ENCODE measurements around the gene C11orf98. TPM values are rescaled to one million over a fixed set of nuclear protein-coding genes. Genes with fewer than 3 reads are reported as not detected.

The C11orf98 gene
- total RNA-seq: 10 to 100 TPM; 40.1 to 44.0 TPM

- peaks cover 19% of the 10 kb centered on the region for H3K36me3 ChIP-seq
- peak within 1 kb of the TSS; percentile 79 to 89 for H3K27ac ChIP-seq
- H3K4me3 ChIP-seq: peak within 1 kb of the TSS; percentile 54 to 93
- no peak for TF ChIP-seq CTCF (IDR thresholded peaks at IDR 0.05)
- peaks cover 0 to 35% of the 10 kb centered on the region in 2 donors for H3K4me1 ChIP-seq
- no peaks in the 10 kb centered on the region for H3K27me3 ChIP-seq
- no peaks in the 10 kb centered on the region for H3K9me3 ChIP-seq
- peak; percentile 97 for DNase-seq (ENCODE audit: low spot score)
Observed at GRCh38 chr11:62665075-62665598, at the start of gene C11orf98, which contains the start of gene CSKMT. TSS of gene C11orf98 (minus strand) at chr11:62665210. CDS start at chr11:62665169, 41 bp downstream. TSS of gene CSKMT (plus strand) at chr11:62665312. CDS start at chr11:62665880, 568 bp downstream.

- H3K9me3 ChIP-seq: no peaks in the 10 kb centered on the region
- H3K4me3 ChIP-seq: no peak overlapping the region
- peaks cover 68% of the 10 kb centered on the region for H3K36me3 ChIP-seq
- no peaks in the 10 kb centered on the region for H3K27me3 ChIP-seq
- DNase-seq (ENCODE audit: low spot score): no peak
- H3K27ac ChIP-seq: peak overlapping the region; percentile 36 to 77
- TF ChIP-seq CTCF (IDR thresholded peaks at IDR 0.05): no peak
- peaks cover 0 to 43% of the 10 kb centered on the region in 2 donors for H3K4me1 ChIP-seq
Observed at GRCh38 chr11:62713343-62713742, 48.3 kb upstream of the C11orf98 start.

- Histone ChIP-seq H3K4me1 (peaks cover 0 to 47% of the 10 kb centered on the region in 2 donors), H3K36me3 (peaks cover 63% of the 10 kb centered on the region), H3K27ac (peak overlapping the region; percentile 36 to 77), H3K27me3 (no peaks in the 10 kb centered on the region), H3K4me3 (no peak overlapping the region), H3K9me3 (no peaks in the 10 kb centered on the region)
- no peak for TF ChIP-seq CTCF (IDR thresholded peaks at IDR 0.05)
- no peak for DNase-seq (ENCODE audit: low spot score)
Observed at GRCh38 chr11:62712861-62713260, 47.9 kb upstream of the C11orf98 start.

- Histone ChIP-seq H3K4me1 (peaks cover 0 to 48% of the 10 kb centered on the region in 2 donors), H3K36me3 (peaks cover 58% of the 10 kb centered on the region), H3K27ac (peak overlapping the region; percentile 36 to 77), H3K9me3 (no peaks in the 10 kb centered on the region), H3K27me3 (no peaks in the 10 kb centered on the region), H3K4me3 (no peak overlapping the region)
- no peak for TF ChIP-seq CTCF (IDR thresholded peaks at IDR 0.05)
- DNase-seq (ENCODE audit: low spot score): no peak
Observed at GRCh38 chr11:62712276-62712812, 47.3 kb upstream of the C11orf98 start.

GRCh38 chr11:62710001-62710345, 45.0 kb upstream of the C11orf98 start:
- H3K36me3 ChIP-seq: peaks cover 34% of the 10 kb centered on the region
- H3K9me3 ChIP-seq: no peaks in the 10 kb centered on the region
- DNase-seq (ENCODE audit: low spot score): no peak
- peak overlapping the region; percentile 57 to 61 for H3K4me3 ChIP-seq
- TF ChIP-seq CTCF (IDR thresholded peaks at IDR 0.05): no peak
- no peaks in the 10 kb centered on the region for H3K27me3 ChIP-seq
- H3K4me1 ChIP-seq: peaks cover 0 to 65% of the 10 kb centered on the region in 2 donors
- H3K27ac ChIP-seq: peak overlapping the region; percentile 93 to 98

Data from right atrium auricular region (tissue), 2 donors.